Measurements from ENCODE around the gene SLC35F3. TPM values are rescaled to one million over a fixed set of nuclear protein-coding genes. Genes with fewer than 3 reads are reported as not detected.

Gene SLC35F3
- total and polyA plus RNA-seq, 3 donors from 2014 or later = 0.43 to 0.87 (median 0.47) TPM

DNA sequence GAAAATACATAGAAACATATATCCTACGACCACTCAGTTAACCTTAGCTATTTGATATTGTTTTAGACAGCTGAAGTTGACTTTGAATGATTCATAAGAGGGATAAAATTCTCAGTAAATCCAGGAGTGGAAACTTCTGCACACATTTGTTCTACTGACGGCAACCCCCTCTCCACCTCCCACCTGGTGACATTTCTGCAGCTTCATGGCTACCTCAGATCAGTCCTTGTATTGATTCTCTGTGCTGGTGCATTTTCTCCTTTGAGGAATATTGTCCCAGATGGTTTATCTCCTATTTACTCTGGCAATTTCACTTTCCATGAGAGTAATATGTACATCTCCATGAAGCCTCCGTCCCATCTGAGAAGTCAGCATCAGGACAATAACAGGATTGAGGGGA is 411.1 kb downstream of the SLC35F3 start:
- no peaks in the 10 kb centered on the region for H3K36me3 ChIP-seq (ENCODE audit: low read depth, missing control alignments)
- H3K27ac ChIP-seq = no peak overlapping the region
- intact Hi-C loops (cut with DNase I; ENCODE audit: low total_unique reads) = no loop called here
- no peaks in the 10 kb centered on the region for H3K4me1 ChIP-seq
- no peak for DNase-seq
- no peaks in the 10 kb centered on the region for H3K27me3 ChIP-seq
- 80 to 81% methylated on average over 3 of the region's 3 CpGs for WGBS, 2 donors
- TF ChIP-seq POLR2A (IDR thresholded peaks at IDR 0.05) = no peak
- TF ChIP-seq, protein P1, sequence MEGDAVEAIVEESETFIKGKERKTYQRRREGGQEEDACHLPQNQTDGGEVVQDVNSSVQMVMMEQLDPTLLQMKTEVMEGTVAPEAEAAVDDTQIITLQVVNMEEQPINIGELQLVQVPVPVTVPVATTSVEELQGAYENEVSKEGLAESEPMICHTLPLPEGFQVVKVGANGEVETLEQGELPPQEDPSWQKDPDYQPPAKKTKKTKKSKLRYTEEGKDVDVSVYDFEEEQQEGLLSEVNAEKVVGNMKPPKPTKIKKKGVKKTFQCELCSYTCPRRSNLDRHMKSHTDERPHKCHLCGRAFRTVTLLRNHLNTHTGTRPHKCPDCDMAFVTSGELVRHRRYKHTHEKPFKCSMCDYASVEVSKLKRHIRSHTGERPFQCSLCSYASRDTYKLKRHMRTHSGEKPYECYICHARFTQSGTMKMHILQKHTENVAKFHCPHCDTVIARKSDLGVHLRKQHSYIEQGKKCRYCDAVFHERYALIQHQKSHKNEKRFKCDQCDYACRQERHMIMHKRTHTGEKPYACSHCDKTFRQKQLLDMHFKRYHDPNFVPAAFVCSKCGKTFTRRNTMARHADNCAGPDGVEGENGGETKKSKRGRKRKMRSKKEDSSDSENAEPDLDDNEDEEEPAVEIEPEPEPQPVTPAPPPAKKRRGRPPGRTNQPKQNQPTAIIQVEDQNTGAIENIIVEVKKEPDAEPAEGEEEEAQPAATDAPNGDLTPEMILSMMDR (IDR thresholded peaks at IDR 0.05) = no peak
- no peak overlapping the region for H3K4me3 ChIP-seq
- no peaks in the 10 kb centered on the region for H3K9me3 ChIP-seq

DNA sequence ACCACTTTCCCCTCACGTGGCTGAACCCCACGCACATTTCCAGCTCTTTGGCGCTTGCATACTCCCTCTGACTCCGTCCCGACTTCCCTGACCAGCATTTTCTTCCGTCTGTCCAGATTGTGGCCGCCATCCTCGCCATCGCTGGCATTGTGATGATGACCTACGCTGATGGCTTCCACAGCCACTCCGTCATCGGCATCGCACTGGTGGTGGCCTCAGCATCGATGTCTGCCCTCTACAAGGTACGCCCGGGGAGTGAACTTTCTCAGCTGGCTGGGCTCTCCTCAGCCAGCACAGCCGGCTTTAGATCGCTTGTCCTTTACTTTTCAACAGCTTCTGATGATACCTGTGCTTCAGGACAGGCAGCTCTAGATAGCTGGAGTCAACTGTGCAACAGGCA is 412.0 kb downstream of the SLC35F3 start:
- TF ChIP-seq, protein P1 (IDR thresholded peaks at IDR 0.05) = no peak
- no peak for TF ChIP-seq POLR2A (IDR thresholded peaks at IDR 0.05)
- intact Hi-C loops (cut with DNase I; ENCODE audit: low total_unique reads) = no loop called here
- no peaks in the 10 kb centered on the region for H3K27me3 ChIP-seq
- no peak for DNase-seq
- H3K4me1 ChIP-seq = no peaks in the 10 kb centered on the region
- no peaks in the 10 kb centered on the region for H3K36me3 ChIP-seq (ENCODE audit: low read depth, missing control alignments)
- no peak overlapping the region for H3K4me3 ChIP-seq
- H3K27ac ChIP-seq = no peak overlapping the region
- no peaks in the 10 kb centered on the region for H3K9me3 ChIP-seq
- 91 to 93% methylated on average over 18 of the region's 18 CpGs for WGBS, 2 donors

GRCh38 chr1:234316937-234317336 is 412.5 kb downstream of the SLC35F3 start:
- WGBS, 2 donors = 71 to 72% methylated on average over 5 to 6 of the region's 6 CpGs
- no peaks in the 10 kb centered on the region for H3K4me1 ChIP-seq
- intact Hi-C loops (cut with DNase I; ENCODE audit: low total_unique reads) = no loop called here
- H3K27ac ChIP-seq = no peak overlapping the region
- no peaks in the 10 kb centered on the region for H3K9me3 ChIP-seq
- DNase-seq = no peak
- TF ChIP-seq POLR2A (IDR thresholded peaks at IDR 0.05) = no peak
- TF ChIP-seq, protein P1 (IDR thresholded peaks at IDR 0.05) = no peak
- H3K27me3 ChIP-seq = no peaks in the 10 kb centered on the region
- H3K4me3 ChIP-seq = no peak overlapping the region
- H3K36me3 ChIP-seq (ENCODE audit: low read depth, missing control alignments) = no peaks in the 10 kb centered on the region

GRCh38 chr1:234320069-234320468 is 415.6 kb downstream of the SLC35F3 start:
- 87 to 94% methylated on average over 5 of the region's 5 CpGs for WGBS, 2 donors
- TF ChIP-seq, protein P1 (IDR thresholded peaks at IDR 0.05) = no peak
- no peak for TF ChIP-seq POLR2A (IDR thresholded peaks at IDR 0.05)

GRCh38 chr1:234320549-234320948 is 416.1 kb downstream of the SLC35F3 start:
- no peak for TF ChIP-seq POLR2A (IDR thresholded peaks at IDR 0.05)
- TF ChIP-seq, protein P1 (IDR thresholded peaks at IDR 0.05) = no peak
- no peaks in the 10 kb centered on the region for H3K36me3 ChIP-seq (ENCODE audit: low read depth, missing control alignments)
- H3K9me3 ChIP-seq = no peaks in the 10 kb centered on the region
- intact Hi-C loops (cut with DNase I; ENCODE audit: low total_unique reads) = no loop called here
- WGBS, 2 donors = 63 to 68% methylated on average over 8 of the region's 8 CpGs
- no peak overlapping the region for H3K4me3 ChIP-seq
- no peak overlapping the region for H3K27ac ChIP-seq
- H3K4me1 ChIP-seq = no peaks in the 10 kb centered on the region
- H3K27me3 ChIP-seq = no peaks in the 10 kb centered on the region
- DNase-seq = no peak

More at GRCh38 chr1:234320069-234320468, 415.6 kb downstream of the SLC35F3 start:
- H3K4me1 ChIP-seq = no peaks in the 10 kb centered on the region
- no peaks in the 10 kb centered on the region for H3K36me3 ChIP-seq (ENCODE audit: low read depth, missing control alignments)
- H3K27me3 ChIP-seq = no peaks in the 10 kb centered on the region
- no peaks in the 10 kb centered on the region for H3K9me3 ChIP-seq
- H3K27ac ChIP-seq = no peak overlapping the region
- intact Hi-C loops (cut with DNase I; ENCODE audit: low total_unique reads) = no loop called here
- no peak for DNase-seq
- H3K4me3 ChIP-seq = no peak overlapping the region
